Adrenal gland (tissue), 5 donors: Measurements from ENCODE around the gene TM9SF4.

ENCODE experiments used
- CTCF ChIP-seq, 6 experiments: fragments of 450-650 bp in 4 of 6; fragments of 200-600 bp in 2 of 6; sonication (generic) in 1 of 6; IDR thresholded peaks; 1 replicate in 5 of 6; 2 replicates in 1 of 6; pipeline versions ENCODE4 v1.5.1 to v1.8.0; 2016 to 2021; ENCODE audit warnings: antibody characterized with exemption in 6 of 6, mild to moderate bottlenecking in 2 of 6, moderate library complexity in 1 of 6
- POLR2A ChIP-seq, 2 donors: fragments of 450-650 bp; IDR thresholded peaks; one replicate each; pipeline ENCODE4 v1.6.1; 2017; ENCODE audit warnings: antibody characterized with exemption in 2 of 2, mild to moderate bottlenecking in 2 of 2, moderate library complexity in 1 of 2
- donor health status: DM: no; HTN: no; CAD: no.

- no peak for TF ChIP-seq POLR2A (IDR thresholded peaks at IDR 0.05)
- TF ChIP-seq CTCF (IDR thresholded peaks at IDR 0.05), result peak in 4 of 6 experiments; percentile 28 to 46 (median 34)
Observed at GRCh38 chr20:32155017-32155981, 45.8 kb downstream of the TM9SF4 start.
